ENCODE measurements around the gene FZR1.

DNA sequence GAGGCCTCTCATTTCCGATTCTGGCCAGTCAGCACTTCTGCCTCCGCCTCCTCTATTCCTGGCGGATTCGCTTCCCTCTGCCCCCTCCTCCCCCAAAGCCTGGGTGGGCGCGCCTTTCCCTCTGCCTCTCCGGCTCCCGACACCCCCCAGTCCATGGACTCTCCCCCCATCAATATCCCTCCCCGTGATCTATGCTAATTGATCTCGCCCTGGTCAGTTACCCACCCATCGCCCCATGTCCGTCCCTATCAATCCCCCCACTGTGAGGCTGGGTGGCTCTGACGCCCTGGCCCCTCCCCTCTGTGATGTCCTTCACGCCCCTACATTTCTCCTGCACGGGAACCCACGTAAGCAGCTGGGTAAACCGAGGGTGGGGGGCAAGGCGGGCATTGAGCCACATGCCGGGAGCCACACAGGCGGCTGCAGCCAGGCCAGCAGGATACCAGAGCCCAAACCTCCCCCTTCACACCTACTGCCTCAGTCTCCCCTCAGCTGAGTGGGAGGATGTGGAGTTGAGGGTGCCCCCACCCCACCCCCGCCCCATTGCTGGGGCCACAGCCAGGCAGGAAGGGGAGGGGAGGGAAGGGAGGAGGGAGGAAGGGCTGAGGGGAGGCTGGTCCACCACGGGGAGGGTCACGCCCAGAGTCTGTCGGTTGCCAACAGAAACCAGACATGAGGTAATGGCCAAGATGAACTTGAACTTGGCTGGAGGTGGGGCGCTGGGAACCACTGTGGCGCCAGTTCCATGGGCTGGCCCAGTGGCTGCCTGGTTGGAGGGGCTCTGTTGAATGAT is 46.8 kb upstream of the FZR1 start:
- TF ChIP-seq, protein P1, sequence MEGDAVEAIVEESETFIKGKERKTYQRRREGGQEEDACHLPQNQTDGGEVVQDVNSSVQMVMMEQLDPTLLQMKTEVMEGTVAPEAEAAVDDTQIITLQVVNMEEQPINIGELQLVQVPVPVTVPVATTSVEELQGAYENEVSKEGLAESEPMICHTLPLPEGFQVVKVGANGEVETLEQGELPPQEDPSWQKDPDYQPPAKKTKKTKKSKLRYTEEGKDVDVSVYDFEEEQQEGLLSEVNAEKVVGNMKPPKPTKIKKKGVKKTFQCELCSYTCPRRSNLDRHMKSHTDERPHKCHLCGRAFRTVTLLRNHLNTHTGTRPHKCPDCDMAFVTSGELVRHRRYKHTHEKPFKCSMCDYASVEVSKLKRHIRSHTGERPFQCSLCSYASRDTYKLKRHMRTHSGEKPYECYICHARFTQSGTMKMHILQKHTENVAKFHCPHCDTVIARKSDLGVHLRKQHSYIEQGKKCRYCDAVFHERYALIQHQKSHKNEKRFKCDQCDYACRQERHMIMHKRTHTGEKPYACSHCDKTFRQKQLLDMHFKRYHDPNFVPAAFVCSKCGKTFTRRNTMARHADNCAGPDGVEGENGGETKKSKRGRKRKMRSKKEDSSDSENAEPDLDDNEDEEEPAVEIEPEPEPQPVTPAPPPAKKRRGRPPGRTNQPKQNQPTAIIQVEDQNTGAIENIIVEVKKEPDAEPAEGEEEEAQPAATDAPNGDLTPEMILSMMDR (IDR thresholded peaks at IDR 0.05) = no peak
- TF ChIP-seq POLR2A (IDR thresholded peaks at IDR 0.05) = no peak

Measured in testis (tissue), 2 donors.